Measurements from ENCODE around the gene CENPL. TPM values are rescaled to one million over a fixed set of nuclear protein-coding genes. Genes with fewer than 3 reads are reported as not detected.

The CENPL gene
- total and polyA plus RNA-seq, 2 of the 8 experiments (the other 6 are each of a cell fraction or from before 2014, with no cell fraction given): 6.6 to 16.0 TPM

DNA sequence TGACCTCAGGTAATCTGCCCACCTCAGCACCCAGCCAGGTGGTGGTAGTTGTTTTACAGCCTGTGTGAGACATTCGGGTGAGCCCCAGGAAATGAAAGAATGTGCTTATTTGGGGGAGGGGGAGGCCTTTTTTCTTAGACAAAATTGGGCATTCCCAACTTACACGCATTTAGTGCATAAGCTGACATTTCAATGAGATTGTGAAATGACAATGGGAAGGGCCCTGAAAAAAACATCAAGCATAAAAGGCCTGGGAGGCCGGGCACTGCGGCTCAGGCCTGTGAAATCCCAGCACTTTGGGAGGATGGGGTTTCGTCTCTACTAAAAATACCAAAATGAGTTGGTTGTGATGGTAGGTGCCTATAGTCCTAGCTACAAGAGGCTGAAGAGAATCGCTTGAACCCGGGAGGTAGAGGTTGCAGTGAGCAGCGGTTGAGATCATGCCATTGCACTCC, 38.1 kb upstream of the CENPL start (continued):
- TF ChIP-seq TAF7 (optimal IDR thresholded peaks at IDR 0.05; ENCODE audit: borderline replicate concordance, low read depth, low read length) (peak; percentile 26), EP300 (IDR thresholded peaks at IDR 0.05; ENCODE audit: borderline replicate concordance in 1 of 2, low read depth in 2 of 2, low read length in 2 of 2) (no peak), SP4 (IDR thresholded peaks at IDR 0.05; ENCODE audit: low read length) (no peak), SIRT6 (IDR thresholded peaks at IDR 0.05; ENCODE audit: low read length) (no peak), TBP (IDR thresholded peaks at IDR 0.05; ENCODE audit: low read depth, low read length) (0 out of 2 replicates have a peak, but pooled peaks have one; percentile 2), SP2 (IDR thresholded peaks at IDR 0.05; ENCODE audit: low read length) (no peak), RXRA (IDR thresholded peaks at IDR 0.05; ENCODE audit: insufficient read depth, low read depth, low read length) (no peak), KDM4A (IDR thresholded peaks at IDR 0.05; ENCODE audit: low read depth, low read length, severe bottlenecking) (no peak), CTBP2 (IDR thresholded peaks at IDR 0.05; ENCODE audit: borderline replicate concordance, insufficient read depth, insufficient read length, low read length) (no peak), CBX5 (IDR thresholded peaks at IDR 0.05; ENCODE audit: low read depth, low read length) (no peak), KDM5A (IDR thresholded peaks at IDR 0.05; ENCODE audit: low read length) (no peak), ATF3 (IDR thresholded peaks at IDR 0.05; ENCODE audit: insufficient read depth, low read depth, low read length) (no peak)
- TF ChIP-seq, protein P1, sequence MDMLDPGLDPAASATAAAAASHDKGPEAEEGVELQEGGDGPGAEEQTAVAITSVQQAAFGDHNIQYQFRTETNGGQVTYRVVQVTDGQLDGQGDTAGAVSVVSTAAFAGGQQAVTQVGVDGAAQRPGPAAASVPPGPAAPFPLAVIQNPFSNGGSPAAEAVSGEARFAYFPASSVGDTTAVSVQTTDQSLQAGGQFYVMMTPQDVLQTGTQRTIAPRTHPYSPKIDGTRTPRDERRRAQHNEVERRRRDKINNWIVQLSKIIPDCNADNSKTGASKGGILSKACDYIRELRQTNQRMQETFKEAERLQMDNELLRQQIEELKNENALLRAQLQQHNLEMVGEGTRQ (IDR thresholded peaks at IDR 0.05; ENCODE audit: low read length): peak; percentile 35; the same call in 1 of the 2 replicates
